Muscle layer of colon (tissue), 2 donors: ENCODE data around the gene NRSN2.
"Not testable (repeated sequence)": the region's sequence is repeated elsewhere in the genome, so short reads cannot be mapped to it uniquely, and the experiment has no call there.

Source experiments
- H3K27ac ChIP-seq: one replicate; pipeline ENCODE4 v1.7.0; 2013; ENCODE audit warnings: low read depth, mild to moderate bottlenecking, low read length, moderate library complexity
- H3K27me3 ChIP-seq, 2 donors: one replicate each; pipeline ENCODE4 v1.7.0; 2013; ENCODE audit warnings: low read length in 2 of 2, mild to moderate bottlenecking in 2 of 2; ENCODE audit not compliant: insufficient read depth in 2 of 2, control insufficient read depth in 1 of 2
- H3K36me3 ChIP-seq: one replicate; pipeline ENCODE4 v1.7.0; 2013; ENCODE audit warnings: mild to moderate bottlenecking, low read length; ENCODE audit not compliant: insufficient read depth
- H3K4me1 ChIP-seq: one replicate; pipeline ENCODE4 v1.7.0; 2013; ENCODE audit warnings: mild to moderate bottlenecking, low read length; ENCODE audit not compliant: insufficient read depth
- H3K4me3 ChIP-seq, 2 donors: one replicate each; pipeline ENCODE4 v1.7.0; 2013; ENCODE audit warnings: low read length in 2 of 2, low read depth in 1 of 2, mild to moderate bottlenecking in 1 of 2, moderate library complexity in 1 of 2
- H3K9ac ChIP-seq: one replicate; pipeline ENCODE4 v1.7.0; 2013; ENCODE audit warnings: low read length
- H3K9me3 ChIP-seq: one replicate; pipeline ENCODE4 v1.7.0; 2013; ENCODE audit warnings: mild to moderate bottlenecking, low read length
- donor health status: abdominal sarcoma.
- donor health status: Adenocarcinoma of cecum.

Gene NRSN2

DNA sequence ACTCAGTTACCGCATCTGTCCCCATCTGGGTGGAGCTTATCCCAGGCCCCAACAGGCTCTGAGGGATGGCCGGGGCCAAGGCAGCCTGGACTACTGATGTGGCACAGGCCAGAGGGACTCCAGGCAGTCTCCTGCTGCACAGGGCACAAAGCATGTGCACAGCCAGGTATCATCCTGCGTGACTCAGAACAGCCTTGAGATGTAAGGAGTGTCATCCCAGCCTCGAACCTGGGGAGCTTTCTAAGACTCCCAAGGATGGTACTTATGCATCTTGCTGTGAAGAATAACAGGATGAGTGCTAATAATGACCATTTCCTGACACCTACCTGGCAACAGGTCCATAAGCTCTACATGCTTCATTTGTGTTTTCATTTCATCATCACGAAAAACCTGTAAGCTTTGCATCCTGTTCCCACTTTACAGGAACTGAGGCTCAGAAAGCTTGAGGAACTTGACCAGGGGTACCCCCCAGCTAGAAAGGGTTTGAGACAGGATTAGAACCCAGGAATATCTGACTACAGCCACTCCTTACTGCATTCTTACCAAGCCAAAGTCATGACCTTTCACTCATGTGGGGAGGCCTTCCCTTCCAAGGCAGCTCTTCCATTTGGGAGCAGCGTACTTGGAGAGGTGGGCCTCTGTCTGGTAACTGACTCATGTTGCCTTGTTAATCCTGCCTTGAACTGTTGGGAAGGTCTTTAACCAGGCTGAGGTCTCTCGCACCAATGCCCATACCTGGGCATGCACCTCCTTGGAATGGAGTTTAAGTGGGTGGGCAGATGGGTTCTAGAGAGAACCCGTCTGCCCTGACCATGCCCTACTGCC, 35.6 kb downstream of the NRSN2 start:
- no peaks in the 10 kb centered on the region for H3K36me3 ChIP-seq
- no peak overlapping the region for H3K4me3 ChIP-seq
- no peak overlapping the region for H3K9ac ChIP-seq
- no peak overlapping the region for H3K27ac ChIP-seq
- H3K9me3 ChIP-seq, result no peaks in the 10 kb centered on the region
- no peaks in the 10 kb centered on the region for H3K4me1 ChIP-seq
- peaks cover 3 to 12% of the 10 kb centered on the region in 2 donors for H3K27me3 ChIP-seq

DNA sequence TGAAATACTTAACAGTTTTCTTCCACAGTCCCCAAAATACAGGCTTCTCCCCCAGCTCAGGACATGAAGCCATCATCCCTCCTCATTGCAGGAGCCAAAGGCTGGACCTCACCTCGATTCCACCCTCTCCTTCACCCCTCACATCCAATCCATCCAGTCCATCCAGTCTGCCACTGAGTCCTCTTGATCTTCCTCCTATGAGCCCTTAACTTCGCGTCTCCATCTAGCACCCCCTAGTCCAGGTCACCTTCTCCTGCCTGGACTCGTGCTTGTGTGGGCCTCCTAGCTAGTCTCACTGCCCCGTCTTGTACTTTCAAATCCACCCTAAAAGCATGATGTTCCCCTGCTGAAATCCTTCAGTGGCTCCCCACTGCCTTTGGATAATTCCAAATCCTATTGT, 37.0 kb downstream of the NRSN2 start:
- no peaks in the 10 kb centered on the region for H3K9me3 ChIP-seq
- no peaks in the 10 kb centered on the region for H3K36me3 ChIP-seq
- no peak overlapping the region for H3K4me3 ChIP-seq
- H3K27me3 ChIP-seq, result peaks cover 3 to 12% of the 10 kb centered on the region in 2 donors
- H3K27ac ChIP-seq, result no peak overlapping the region
- no peaks in the 10 kb centered on the region for H3K4me1 ChIP-seq
- H3K9ac ChIP-seq, result no peak overlapping the region

- no peak overlapping the region for H3K27ac ChIP-seq
Observed at GRCh38 chr20:384723-385122, 37.8 kb downstream of the NRSN2 start.

DNA sequence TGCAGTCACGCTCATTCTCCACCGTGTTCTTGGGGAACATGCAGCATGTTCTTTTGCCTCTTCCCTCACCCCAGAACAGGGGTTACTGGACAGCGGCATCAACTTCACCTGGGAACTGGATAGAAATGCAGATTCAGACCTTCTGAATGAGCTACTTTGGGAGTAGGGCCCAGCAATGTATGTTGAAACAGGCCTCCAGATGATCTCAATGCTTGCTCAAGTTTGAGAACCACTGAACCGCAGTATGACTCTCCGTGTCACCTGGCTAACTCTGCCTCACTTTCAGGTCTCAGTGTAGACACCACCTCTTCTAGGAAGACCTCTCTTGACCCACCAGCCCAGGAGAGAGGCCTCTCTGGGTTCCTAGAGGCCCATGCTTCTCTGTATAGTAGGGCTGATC, 38.5 kb downstream of the NRSN2 start:
- H3K27me3 ChIP-seq, result peaks cover 0 to 12% of the 10 kb centered on the region in 2 donors
- H3K36me3 ChIP-seq, result no peaks in the 10 kb centered on the region
- H3K4me3 ChIP-seq, result no peak overlapping the region
- no peak overlapping the region for H3K9ac ChIP-seq
- no peaks in the 10 kb centered on the region for H3K9me3 ChIP-seq
- no peaks in the 10 kb centered on the region for H3K4me1 ChIP-seq
- H3K27ac ChIP-seq, result no peak overlapping the region

More at GRCh38 chr20:384723-385122, 37.8 kb downstream of the NRSN2 start:
- H3K9me3 ChIP-seq, result no peaks in the 10 kb centered on the region
- no peaks in the 10 kb centered on the region for H3K36me3 ChIP-seq
- peaks cover 3 to 12% of the 10 kb centered on the region in 2 donors for H3K27me3 ChIP-seq
- no peak overlapping the region for H3K9ac ChIP-seq
- H3K4me1 ChIP-seq, result no peaks in the 10 kb centered on the region
- H3K4me3 ChIP-seq, result no peak overlapping the region

- H3K4me1 ChIP-seq, H3K9ac ChIP-seq, H3K27me3 ChIP-seq, H3K36me3 ChIP-seq, H3K4me3 ChIP-seq, H3K27ac ChIP-seq, H3K9me3 ChIP-seq: not testable (repeated sequence)
Observed at GRCh38 chr20:386634-387033, 39.7 kb downstream of the NRSN2 start.

DNA sequence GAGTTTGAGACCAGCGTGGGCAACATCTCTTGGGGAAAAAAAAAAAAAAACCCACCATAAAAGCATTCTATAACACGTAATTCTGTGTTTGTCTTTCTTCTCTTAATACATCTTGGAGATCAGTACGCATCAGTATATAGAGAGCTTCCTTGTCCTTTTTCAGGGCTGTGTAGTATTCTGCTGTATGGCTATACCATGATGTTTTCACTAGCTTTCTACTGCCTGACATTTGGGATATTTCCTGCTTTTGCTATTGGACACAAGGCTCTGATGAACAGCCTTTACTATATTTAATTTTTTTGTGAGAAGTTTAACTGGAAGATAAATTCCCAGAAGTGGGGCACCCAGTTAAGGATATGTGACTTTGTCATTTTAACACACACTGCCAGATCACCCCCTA, 40.6 kb downstream of the NRSN2 start:
- Histone ChIP-seq H3K9ac (no peak overlapping the region), H3K36me3 (no peaks in the 10 kb centered on the region), H3K9me3 (no peaks in the 10 kb centered on the region), H3K27me3 (no peaks in the 10 kb centered on the region), H3K4me3 (no peak overlapping the region), H3K4me1 (no peaks in the 10 kb centered on the region), H3K27ac (no peak overlapping the region)

DNA sequence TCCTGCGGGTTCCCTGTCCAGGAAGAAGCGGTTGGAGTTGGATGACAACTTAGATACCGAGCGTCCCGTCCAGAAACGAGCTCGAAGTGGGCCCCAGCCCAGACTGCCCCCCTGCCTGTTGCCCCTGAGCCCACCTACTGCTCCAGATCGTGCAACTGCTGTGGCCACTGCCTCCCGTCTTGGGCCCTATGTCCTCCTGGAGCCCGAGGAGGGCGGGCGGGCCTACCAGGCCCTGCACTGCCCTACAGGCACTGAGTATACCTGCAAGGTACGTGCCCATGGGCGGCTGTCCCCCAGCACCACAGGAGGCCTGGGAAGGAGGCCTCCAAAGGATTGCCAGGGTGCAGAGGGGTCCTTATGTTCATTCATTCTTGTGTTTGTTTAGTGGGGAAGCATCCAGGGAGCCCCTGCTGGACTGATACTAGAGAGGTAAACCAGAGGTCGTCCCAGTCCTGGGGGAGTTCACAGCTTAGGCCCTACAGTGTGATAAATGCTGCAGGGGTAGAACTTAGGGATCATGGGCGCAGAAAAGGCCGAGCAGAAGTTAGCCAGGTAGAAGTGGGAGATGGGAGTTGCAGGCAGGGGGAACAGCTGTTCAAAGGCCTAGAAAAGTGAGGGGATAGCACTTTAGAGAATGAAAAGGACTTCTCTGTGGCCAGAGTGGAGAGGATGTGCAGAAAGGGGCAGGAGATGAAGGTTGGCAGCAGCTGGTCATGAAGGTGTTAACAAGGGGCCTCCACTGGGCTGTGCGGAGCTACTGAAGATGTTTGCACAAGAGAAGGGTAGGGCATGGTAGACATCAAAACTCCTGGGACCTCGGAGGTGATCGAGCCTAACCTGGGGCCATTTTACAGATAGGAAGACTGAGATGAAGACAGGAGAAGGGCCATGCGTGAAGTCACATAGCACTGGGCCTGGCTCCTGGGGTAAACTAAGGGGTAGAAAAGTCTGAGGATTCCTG, 41.4 kb downstream of the NRSN2 start:
- Histone ChIP-seq H3K27ac (no peak overlapping the region), H3K4me1 (no peaks in the 10 kb centered on the region), H3K36me3 (no peaks in the 10 kb centered on the region), H3K4me3 (no peak overlapping the region), H3K9me3 (no peaks in the 10 kb centered on the region), H3K27me3 (no peaks in the 10 kb centered on the region), H3K9ac (no peak overlapping the region)

GRCh38 chr20:389220-389619, 42.3 kb downstream of the NRSN2 start:
- Histone ChIP-seq H3K4me1 (no peaks in the 10 kb centered on the region), H3K9ac (no peak overlapping the region), H3K27me3 (no peaks in the 10 kb centered on the region), H3K27ac (no peak overlapping the region), H3K4me3 (no peak overlapping the region), H3K36me3 (no peaks in the 10 kb centered on the region), H3K9me3 (no peaks in the 10 kb centered on the region)

DNA sequence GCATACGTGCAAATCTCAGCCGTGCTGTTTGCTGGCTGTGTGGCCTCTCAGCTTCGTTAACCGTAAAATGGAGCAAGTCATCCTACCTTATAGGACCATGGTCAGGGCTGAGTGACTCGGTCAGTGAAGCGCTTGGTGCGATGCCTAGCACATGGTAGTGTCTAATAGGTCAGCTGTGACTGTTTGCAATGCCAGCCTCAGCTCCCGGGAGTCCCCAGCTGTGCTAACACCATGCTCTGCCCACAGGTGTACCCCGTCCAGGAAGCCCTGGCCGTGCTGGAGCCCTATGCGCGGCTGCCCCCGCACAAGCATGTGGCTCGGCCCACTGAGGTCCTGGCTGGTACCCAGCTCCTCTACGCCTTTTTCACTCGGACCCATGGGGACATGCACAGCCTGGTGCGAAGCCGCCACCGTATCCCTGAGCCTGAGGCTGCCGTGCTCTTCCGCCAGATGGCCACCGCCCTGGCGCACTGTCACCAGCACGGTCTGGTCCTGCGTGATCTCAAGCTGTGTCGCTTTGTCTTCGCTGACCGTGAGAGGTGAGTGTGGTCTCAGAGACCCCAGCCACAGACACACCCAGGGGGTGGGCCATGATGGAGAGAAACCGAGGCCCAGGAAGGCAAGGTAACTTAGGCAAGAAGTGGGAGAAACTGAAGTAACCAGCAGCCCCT, 44.3 kb downstream of the NRSN2 start:
- H3K27me3 ChIP-seq, result no peaks in the 10 kb centered on the region
- no peaks in the 10 kb centered on the region for H3K4me1 ChIP-seq
- no peak overlapping the region for H3K4me3 ChIP-seq
- H3K9me3 ChIP-seq, result no peaks in the 10 kb centered on the region
- H3K27ac ChIP-seq, result no peak overlapping the region
- H3K36me3 ChIP-seq, result no peaks in the 10 kb centered on the region
- no peak overlapping the region for H3K9ac ChIP-seq

GRCh38 chr20:393296-393695, 46.4 kb downstream of the NRSN2 start:
- not testable (repeated sequence) for H3K27me3 ChIP-seq, H3K27ac ChIP-seq, H3K36me3 ChIP-seq, H3K4me1 ChIP-seq, H3K4me3 ChIP-seq, H3K9ac ChIP-seq, H3K9me3 ChIP-seq

GRCh38 chr20:396252-396618, 49.3 kb downstream of the NRSN2 start:
- Histone ChIP-seq H3K36me3 (no peaks in the 10 kb centered on the region), H3K4me3 (no peak overlapping the region), H3K4me1 (no peaks in the 10 kb centered on the region), H3K27me3 (no peaks in the 10 kb centered on the region), H3K27ac (no peak overlapping the region), H3K9me3 (no peaks in the 10 kb centered on the region), H3K9ac (no peak overlapping the region)
